CD14-positive monocyte (primary cell): Measurements from ENCODE around the gene SOX5. TPM values are rescaled to one million over a fixed set of nuclear protein-coding genes. Genes with fewer than 3 reads are reported as not detected.

Experiments
- DNase-seq, 3 donors: peaks; one replicate each; pipeline ENCODE4 v3.0.0-alpha.2; 2011 to 2022
- H2AFZ ChIP-seq: 2 replicates; pipeline ENCODE4 v1.6.0; 2012; ENCODE audit warnings: mild to moderate bottlenecking, low read depth, low read length, inconsistent platforms; ENCODE audit not compliant: insufficient read depth, poor library complexity, severe bottlenecking
- H3K27ac ChIP-seq, 2 donors: 1 replicate in 1 of 2; 2 replicates in 1 of 2; pipeline ENCODE4 v1.5.1; 2012 to 2013; ENCODE audit warnings: low read length in 2 of 2, control low read depth in 1 of 2, inconsistent platforms in 1 of 2, low read depth in 1 of 2, mild to moderate bottlenecking in 1 of 2
- H3K27me3 ChIP-seq, 2 donors: one replicate each; pipeline versions ENCODE4 v1.6.0 to v1.6.1; 2011 to 2013; ENCODE audit warnings: low read length in 2 of 2; ENCODE audit not compliant: control insufficient read depth in 2 of 2, insufficient read depth in 2 of 2
- H3K36me3 ChIP-seq, 2 donors: replicated peaks in 1 of 2; 1 replicate in 1 of 2; 2 replicates in 1 of 2; pipeline versions ENCODE4 v1.5.1 to v1.6.1; 2012 to 2013; ENCODE audit warnings: low read length in 2 of 2, control low read depth in 1 of 2, inconsistent platforms in 1 of 2, mild to moderate bottlenecking in 1 of 2; ENCODE audit not compliant: insufficient read depth in 2 of 2, control insufficient read depth in 1 of 2
- H3K4me1 ChIP-seq, 2 donors: 1 replicate in 1 of 2; 2 replicates in 1 of 2; pipeline versions ENCODE4 v1.5.1 to v1.6.1; 2012 to 2013; ENCODE audit warnings: low read length in 2 of 2, control low read depth in 1 of 2, inconsistent platforms in 1 of 2, mild to moderate bottlenecking in 1 of 2, moderate library complexity in 1 of 2; ENCODE audit not compliant: insufficient read depth in 2 of 2, control insufficient read depth in 1 of 2
- H3K4me2 ChIP-seq: replicated peaks from 2 replicates; pipeline ENCODE3; 2012; ENCODE audit warnings: low read length, moderate library complexity, mild to moderate bottlenecking; ENCODE audit not compliant: poor library complexity, severe bottlenecking; ENCODE audit errors: extremely low read depth
- H3K4me3 ChIP-seq, 3 experiments: fragments of 200-600 bp in 1 of 3; sonication (generic) in 1 of 3; replicated peaks in 1 of 3; 1 replicate in 2 of 3; 2 replicates in 1 of 3; pipeline ENCODE4 v1.5.1; 2011 to 2013; ENCODE audit warnings: low read length in 3 of 3, mild to moderate bottlenecking in 3 of 3, control low read depth in 2 of 3, low read depth in 2 of 3, inconsistent platforms in 1 of 3, moderate library complexity in 1 of 3
- H3K79me2 ChIP-seq: 2 replicates; pipeline ENCODE4 v1.6.0; 2012; ENCODE audit warnings: mild to moderate bottlenecking, control low read depth, inconsistent platforms, low read length, moderate library complexity; ENCODE audit not compliant: insufficient read depth
- H3K9ac ChIP-seq: 2 replicates; pipeline ENCODE4 v1.6.0; 2017; ENCODE audit warnings: low read length, mild to moderate bottlenecking; ENCODE audit not compliant: insufficient read depth, poor library complexity, severe bottlenecking
- H3K9me3 ChIP-seq, 2 donors: replicated peaks in 1 of 2; 1 replicate in 1 of 2; 2 replicates in 1 of 2; pipeline versions ENCODE4 v1.5.1 to v1.6.1; 2012 to 2013; ENCODE audit warnings: low read length in 2 of 2, control low read depth in 1 of 2; ENCODE audit not compliant: control insufficient read depth in 1 of 2, insufficient read depth in 1 of 2
- H4K20me1 ChIP-seq: 2 replicates; pipeline ENCODE4 v1.6.0; 2012; ENCODE audit warnings: mild to moderate bottlenecking, low read length, control low read depth, moderate library complexity; ENCODE audit not compliant: insufficient read depth
- H3K27ac Mint-ChIP-seq, 7 donors: one replicate each; pipeline ENCODE4 v1.8.0; 2020; ENCODE audit warnings: mild to moderate bottlenecking in 7 of 7, mixed read lengths in 7 of 7, moderate library complexity in 6 of 7, inconsistent platforms in 2 of 7
- H3K27me3 Mint-ChIP-seq, 3 donors: one replicate each; pipeline ENCODE4 v1.8.0; 2021 to 2022; ENCODE audit warnings: low read depth in 3 of 3, mild to moderate bottlenecking in 3 of 3, mixed read lengths in 3 of 3, moderate library complexity in 3 of 3, inconsistent platforms in 1 of 3
- H3K36me3 Mint-ChIP-seq, 2 donors: one replicate each; pipeline ENCODE4 v1.8.0; 2020; ENCODE audit warnings: mixed read lengths in 2 of 2, inconsistent platforms in 1 of 2, mild to moderate bottlenecking in 1 of 2
- H3K4me1 Mint-ChIP-seq: one replicate; pipeline ENCODE4 v1.8.0; 2020; ENCODE audit warnings: mild to moderate bottlenecking, mixed read lengths
- H3K4me3 Mint-ChIP-seq, 2 donors: one replicate each; pipeline ENCODE4 v1.8.0; 2020; ENCODE audit warnings: mild to moderate bottlenecking in 2 of 2, mixed read lengths in 2 of 2, moderate library complexity in 1 of 2
- H3K9me3 Mint-ChIP-seq, 7 donors: one replicate each; pipeline ENCODE4 v1.8.0; 2020 to 2022; ENCODE audit warnings: mixed read lengths in 7 of 7, mild to moderate bottlenecking in 6 of 7, moderate library complexity in 6 of 7, inconsistent platforms in 2 of 7
- WGBS: methylation state at CpG from one replicate; pipeline ENCODE4 v1.1.5; 2013; ENCODE audit warnings: missing lambda C conversion rate; ENCODE audit not compliant: insufficient coverage; 5-methylcytosine and 5-hydroxymethylcytosine counted together
- intact Hi-C, 2 donors: fragments of 100-400 bp; cut with micrococcal nuclease; formaldehyde crosslinking; loops; one replicate each; pipeline versions ENCODE4 v1.15.0 to v1.15.1; 2023
- polyA plus RNA-seq, 3 donors: library from polyadenylated mRNA; depleted of rRNA in 1 of 3; unstranded in 2 of 3; stranded (reverse) in 1 of 3; fragments of 300-500 nt in 2 of 3; fragments of >200 nt in 1 of 3; fragmentation: Illumina TruSeq in 2 of 3; gene quantifications; 1 replicate in 2 of 3; 2 replicates in 1 of 3; pipeline ENCODE4 v1.2.3, GENCODE V29; 2012 to 2021
- TF ChIP-seq, protein P1 (sequence below): fragments of 200-600 bp; IDR thresholded peaks from one replicate; pipeline ENCODE4 v1.8.0; 2022; ENCODE audit warnings: antibody characterized with exemption, mild to moderate bottlenecking

SOX5 gene
- polyA plus RNA-seq, 3 donors = not detected

DNA sequence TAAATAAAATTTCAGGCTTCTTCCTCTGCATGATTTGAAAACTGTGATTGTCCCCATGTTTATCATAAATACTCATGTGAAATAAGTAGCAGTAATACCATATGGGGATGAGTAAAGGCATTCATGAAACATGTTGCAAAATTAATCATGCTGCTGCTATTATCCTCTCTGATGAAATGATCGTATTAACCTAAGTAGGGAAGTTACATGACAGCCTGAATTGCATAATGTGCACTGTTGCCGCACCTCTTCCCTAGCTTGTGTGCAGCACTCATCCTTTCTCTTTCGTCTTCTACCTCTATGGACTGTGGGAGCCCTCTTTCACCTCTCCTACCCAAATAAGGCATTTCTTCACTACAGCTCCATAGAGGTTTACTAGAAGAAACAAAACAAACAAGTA lies 367.6 kb downstream of the SOX5 start:
- Histone ChIP-seq H3K9ac (no peak overlapping the region), H3K36me3 (no peaks in the 10 kb centered on the region), H3K9me3 (no peaks in the 10 kb centered on the region), H3K4me2 (no peak overlapping the region), H3K27ac (no peak overlapping the region), H3K79me2 (no peaks in the 10 kb centered on the region), H3K4me3 (no peak overlapping the region), H4K20me1 (no peaks in the 10 kb centered on the region), H2AFZ (no peak overlapping the region), H3K4me1 (no peaks in the 10 kb centered on the region), H3K27me3 (no peaks in the 10 kb centered on the region)
- Mint-ChIP-seq H3K4me3 (no peak overlapping the region), H3K27me3 (no peaks in the 10 kb centered on the region), H3K9me3 (peaks cover 0 to 9% (median 2%) of the 10 kb centered on the region in 7 donors), H3K4me1 (no peaks in the 10 kb centered on the region), H3K36me3 (no peaks in the 10 kb centered on the region), H3K27ac (no peak overlapping the region)
- DNase-seq = no peak
- TF ChIP-seq, protein P1, sequence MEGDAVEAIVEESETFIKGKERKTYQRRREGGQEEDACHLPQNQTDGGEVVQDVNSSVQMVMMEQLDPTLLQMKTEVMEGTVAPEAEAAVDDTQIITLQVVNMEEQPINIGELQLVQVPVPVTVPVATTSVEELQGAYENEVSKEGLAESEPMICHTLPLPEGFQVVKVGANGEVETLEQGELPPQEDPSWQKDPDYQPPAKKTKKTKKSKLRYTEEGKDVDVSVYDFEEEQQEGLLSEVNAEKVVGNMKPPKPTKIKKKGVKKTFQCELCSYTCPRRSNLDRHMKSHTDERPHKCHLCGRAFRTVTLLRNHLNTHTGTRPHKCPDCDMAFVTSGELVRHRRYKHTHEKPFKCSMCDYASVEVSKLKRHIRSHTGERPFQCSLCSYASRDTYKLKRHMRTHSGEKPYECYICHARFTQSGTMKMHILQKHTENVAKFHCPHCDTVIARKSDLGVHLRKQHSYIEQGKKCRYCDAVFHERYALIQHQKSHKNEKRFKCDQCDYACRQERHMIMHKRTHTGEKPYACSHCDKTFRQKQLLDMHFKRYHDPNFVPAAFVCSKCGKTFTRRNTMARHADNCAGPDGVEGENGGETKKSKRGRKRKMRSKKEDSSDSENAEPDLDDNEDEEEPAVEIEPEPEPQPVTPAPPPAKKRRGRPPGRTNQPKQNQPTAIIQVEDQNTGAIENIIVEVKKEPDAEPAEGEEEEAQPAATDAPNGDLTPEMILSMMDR = no peak
- intact Hi-C loops = no loop called here
- 80% methylated on average over 1 of the region's 3 CpGs for WGBS

DNA sequence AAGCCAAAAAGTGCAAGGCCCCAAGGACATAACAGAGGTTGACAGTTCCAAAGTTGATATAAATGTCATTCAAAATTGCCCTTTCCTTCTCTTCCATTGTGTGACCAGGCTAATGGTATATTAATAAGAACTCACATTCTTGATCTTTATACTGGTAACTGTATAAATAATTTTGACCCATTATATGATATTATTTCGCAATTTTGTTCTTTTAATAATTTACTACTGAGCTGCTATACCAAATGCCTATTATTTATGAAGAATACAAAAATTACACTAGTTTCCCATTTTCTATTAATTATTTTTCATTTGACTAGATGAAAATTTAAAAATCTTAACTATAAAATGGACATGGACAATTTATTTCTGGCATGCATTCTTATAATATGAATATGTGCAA lies 370.2 kb downstream of the SOX5 start:
- Histone ChIP-seq H3K4me1 (no peaks in the 10 kb centered on the region), H3K27me3 (no peaks in the 10 kb centered on the region), H4K20me1 (no peaks in the 10 kb centered on the region), H3K9ac (no peak overlapping the region), H3K9me3 (no peaks in the 10 kb centered on the region), H3K79me2 (no peaks in the 10 kb centered on the region), H3K4me3 (no peak overlapping the region), H3K4me2 (no peak overlapping the region), H3K36me3 (no peaks in the 10 kb centered on the region), H3K27ac (no peak overlapping the region), H2AFZ (no peak overlapping the region)
- H3K27ac Mint-ChIP-seq = no peak overlapping the region
- TF ChIP-seq, protein P1 = no peak
- H3K4me1 Mint-ChIP-seq = no peaks in the 10 kb centered on the region
- H3K9me3 Mint-ChIP-seq = peaks cover 0 to 5% (median 2%) of the 10 kb centered on the region in 7 donors
- intact Hi-C loops = no loop called here
- no peaks in the 10 kb centered on the region for H3K27me3 Mint-ChIP-seq
- DNase-seq = no peak
- no CpG with 5 or more reads among the region's 1 CpG for WGBS
- H3K4me3 Mint-ChIP-seq = no peak overlapping the region
- no peaks in the 10 kb centered on the region for H3K36me3 Mint-ChIP-seq
